Heart left ventricle (tissue), 13 donors: ENCODE data around the gene MORN5.

Source experiments
- CTCF ChIP-seq, 12 donors: fragments of 200-600 bp; sonication (generic) in 4 of 12; IDR thresholded peaks; one replicate each; pipeline versions ENCODE4 v1.5.0 to v1.8.0; 2018 to 2022; ENCODE audit warnings: antibody characterized with exemption in 12 of 12, mild to moderate bottlenecking in 5 of 12
- POLR2A ChIP-seq, 2 donors: fragments of 450-650 bp; IDR thresholded peaks; one replicate each; pipeline ENCODE4 v1.6.1; 2017; ENCODE audit warnings: antibody characterized with exemption in 2 of 2, mild to moderate bottlenecking in 2 of 2, moderate library complexity in 2 of 2
- donor health status: ischemic (EF 13 %, LVEDD 7.1; RV severe dilation, severe dysfunction).
- donor health status: DM: no; HTN: yes; CAD: no.
- donor health status: DM: no; HTN: no; CAD: no.
- donor health status: ischemic (EF 25% LVEDD 6.9; RV normal size, moderate dysfunction).
- donor health status: ischemic (EF 25% LVEDD 5.7; RV mildly dilated, moderate dysfunction).
- donor health status: ischemic (EF 35%, LVEDD 5.7; RV mildly dilated, moderate dysfunction).
- donor health status: nonischemic (EF 11% LVEDD 7.7; RV severe dilation, severe dysfunction).
- donor health status: DM: yes; HTN: yes; CAD: no.
- donor health status: PGD.
- donor health status: ischemic (EF 29% LVEDD 5.4; RV normal size, mild dysfunction).
- donor health status: nonischemic (EF 23%, LVEDD 6.1; RV moderate dilation, normal function).

GRCh38 chr9:122209451-122209850, 49.7 kb downstream of the MORN5 start:
- no peak for TF ChIP-seq CTCF (IDR thresholded peaks at IDR 0.05)
- TF ChIP-seq POLR2A (IDR thresholded peaks at IDR 0.05), result no peak
